Measurements from ENCODE around the gene IL18RAP. TPM values are rescaled to one million over a fixed set of nuclear protein-coding genes. Genes with fewer than 3 reads are reported as not detected.

The IL18RAP gene
- total RNA-seq, 2 experiments from 2014 or later: 5.3 to 5.5 TPM

- H3K27me3 Mint-ChIP-seq: peaks cover 20% of the 10 kb centered on the region
- no peak for DNase-seq
- H3K4me3 Mint-ChIP-seq: no peak overlapping the region
- H3K36me3 Mint-ChIP-seq: no peaks in the 10 kb centered on the region
- peaks cover 13% of the 10 kb centered on the region for H3K4me1 Mint-ChIP-seq
- H3K27ac Mint-ChIP-seq: no peak overlapping the region
- peaks cover 3% of the 10 kb centered on the region for H3K9me3 Mint-ChIP-seq
Observed at GRCh38 chr2:102489646-102490045, 66.7 kb downstream of the IL18RAP start.

DNA sequence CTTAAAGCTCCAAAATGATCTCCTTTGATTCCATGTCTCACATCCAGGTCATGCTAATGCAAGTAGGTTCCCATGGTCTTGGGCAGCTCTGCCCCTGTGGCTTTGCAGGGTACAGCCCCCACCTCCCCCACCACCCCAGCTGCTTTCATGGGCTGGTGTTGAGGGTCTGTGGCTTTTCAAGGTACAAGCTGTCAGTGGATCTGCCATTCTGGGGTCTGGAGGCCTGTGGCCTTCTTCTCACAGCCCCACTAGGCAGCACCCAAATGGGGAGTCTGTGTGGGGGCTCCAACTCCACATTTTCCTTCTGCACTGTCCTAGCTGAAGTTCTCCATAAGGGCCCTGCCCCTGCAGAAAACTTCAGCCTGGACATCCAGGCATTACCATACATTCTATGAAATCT lies 69.0 kb downstream of the IL18RAP start:
- Mint-ChIP-seq H3K4me1 (peaks cover 13% of the 10 kb centered on the region), H3K4me3 (no peak overlapping the region), H3K9me3 (peaks cover 4% of the 10 kb centered on the region), H3K27ac (no peak overlapping the region), H3K27me3 (peaks cover 21% of the 10 kb centered on the region), H3K36me3 (no peaks in the 10 kb centered on the region)
- no peak for DNase-seq

GRCh38 chr2:102494570-102494969 lies 71.6 kb downstream of the IL18RAP start:
- no peaks in the 10 kb centered on the region for H3K36me3 Mint-ChIP-seq
- no peak overlapping the region for H3K27ac Mint-ChIP-seq
- H3K9me3 Mint-ChIP-seq: peaks cover 4% of the 10 kb centered on the region
- DNase-seq: no peak
- H3K4me3 Mint-ChIP-seq: no peak overlapping the region
- peaks cover 10% of the 10 kb centered on the region for H3K4me1 Mint-ChIP-seq
- peaks cover 14% of the 10 kb centered on the region for H3K27me3 Mint-ChIP-seq

DNA sequence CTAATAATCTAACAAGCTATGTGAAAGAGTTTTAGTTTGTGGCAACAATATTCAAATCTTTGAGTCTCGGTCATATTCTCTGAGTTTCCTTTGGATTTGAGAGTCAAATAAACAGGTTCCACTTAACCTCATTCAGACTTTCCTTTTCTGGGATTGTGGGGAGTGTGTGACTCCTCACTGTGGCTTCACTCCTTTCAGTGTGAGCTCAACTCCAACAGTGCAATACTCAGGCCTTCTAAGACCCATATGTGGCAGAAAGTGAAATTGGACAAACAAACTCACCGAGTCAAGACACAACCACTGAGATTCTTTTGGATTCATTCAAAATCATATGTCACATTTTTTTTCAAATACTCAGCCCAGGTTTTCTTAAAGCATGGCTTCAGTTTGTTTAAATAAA lies 75.5 kb downstream of the IL18RAP start:
- Mint-ChIP-seq H3K36me3 (no peaks in the 10 kb centered on the region), H3K4me1 (peaks cover 6% of the 10 kb centered on the region), H3K27ac (no peak overlapping the region), H3K27me3 (peaks cover 15% of the 10 kb centered on the region), H3K4me3 (no peak overlapping the region), H3K9me3 (peaks cover 1% of the 10 kb centered on the region)
- DNase-seq: no peak

DNA sequence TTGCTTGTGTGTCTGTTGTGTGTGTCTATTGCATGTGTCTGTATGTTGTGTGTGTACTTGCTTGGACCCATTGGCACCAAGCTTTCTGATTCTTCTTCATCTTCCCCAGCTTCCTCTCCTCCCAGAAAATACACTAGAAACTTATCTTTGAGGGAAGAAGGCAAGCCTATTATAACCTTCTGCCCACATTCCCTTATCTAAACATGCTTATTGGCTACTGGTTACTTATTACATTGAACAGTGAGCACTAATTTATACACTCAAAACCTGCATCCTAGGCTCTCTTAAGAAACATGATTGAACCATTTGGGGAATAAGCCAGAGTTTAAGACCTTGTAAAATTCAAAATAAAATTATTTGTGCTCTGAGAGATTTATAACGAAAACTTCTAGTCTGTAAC lies 76.6 kb downstream of the IL18RAP start:
- no peak for DNase-seq
- no peak overlapping the region for H3K4me3 Mint-ChIP-seq
- H3K36me3 Mint-ChIP-seq: no peaks in the 10 kb centered on the region
- H3K9me3 Mint-ChIP-seq: peaks cover 1% of the 10 kb centered on the region
- H3K27ac Mint-ChIP-seq: no peak overlapping the region
- H3K27me3 Mint-ChIP-seq: peaks cover 12% of the 10 kb centered on the region
- H3K4me1 Mint-ChIP-seq: peaks cover 6% of the 10 kb centered on the region

Other genes starting within 250 kb of the IL18RAP start
- gene IL1RL2, start 236.1 kb upstream of the IL18RAP start, total RNA-seq: under 1 TPM in 1 of 2 experiments, not detected in 1; 0.25 TPM
- gene IL1RL1, start 111.6 kb upstream of the IL18RAP start, total RNA-seq: under 1 TPM; 0.10 to 0.18 TPM
- 10 to 100 TPM; 20.6 to 21.8 TPM for gene IL18R1, start 67.4 kb upstream of the IL18RAP start, total RNA-seq
- gene SLC9A4, start 50.1 kb downstream of the IL18RAP start, total RNA-seq: not detected
- under 1 TPM in 1 of 2 experiments, not detected in 1; 0.04 TPM for gene SLC9A2, start 196.4 kb downstream of the IL18RAP start, total RNA-seq

Measured in activated naive CD8-positive, alpha-beta T cell treated with anti-CD3 and anti-CD28 coated beads for 36 hours (primary cell).